Stimulated activated CD8-positive, alpha-beta memory T cell treated with anti-CD3 and anti-CD28 coated beads, Interleukin-12 subunit alpha, Interleukin-12 subunit beta, amount 100 ng/mL, for 24 hours (primary cell): ENCODE results near the gene PRDX5.
A peak's percentile ranks its signal among the peaks of the same experiment; 100 is the strongest.

Source experiments
- DNase-seq: peaks from one replicate; pipeline ENCODE4 v3.0.0-alpha.2; 2020; ENCODE audit errors: extremely low read depth

Gene PRDX5

DNA sequence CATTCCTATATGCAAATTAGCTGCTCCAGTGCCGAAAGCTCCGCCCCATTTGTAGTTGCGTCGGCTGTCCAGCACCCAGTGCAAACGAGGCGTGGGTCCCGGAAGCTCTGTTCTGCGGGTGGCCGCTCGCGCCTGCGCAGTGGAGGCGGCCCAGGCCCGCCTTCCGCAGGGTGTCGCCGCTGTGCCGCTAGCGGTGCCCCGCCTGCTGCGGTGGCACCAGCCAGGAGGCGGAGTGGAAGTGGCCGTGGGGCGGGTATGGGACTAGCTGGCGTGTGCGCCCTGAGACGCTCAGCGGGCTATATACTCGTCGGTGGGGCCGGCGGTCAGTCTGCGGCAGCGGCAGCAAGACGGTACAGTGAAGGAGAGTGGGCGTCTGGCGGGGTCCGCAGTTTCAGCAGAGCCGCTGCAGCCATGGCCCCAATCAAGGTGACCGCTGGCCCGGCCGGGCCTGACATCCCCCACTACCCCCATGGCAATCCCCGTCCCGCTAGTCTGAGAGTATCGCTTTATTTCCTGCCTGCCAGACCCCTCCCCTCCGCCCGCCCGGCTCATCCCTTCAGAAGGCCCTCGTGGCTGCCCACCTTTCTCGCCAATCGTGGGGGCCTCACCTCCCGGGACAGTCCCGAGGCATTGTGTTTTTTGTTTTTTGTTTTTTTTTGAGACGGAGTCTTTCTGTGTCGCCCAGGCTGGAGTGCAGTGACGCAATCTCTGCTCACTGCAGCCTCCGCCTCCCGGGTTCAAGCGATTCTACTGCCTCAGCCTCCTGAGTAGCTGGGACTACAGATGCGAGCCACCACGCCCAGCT, at the start of gene PRDX5:
Gene PRDX5 (plus strand): TSS at position 161 of the 805 bp plus-strand sequence. CDS start 95 bp downstream, at position 256.
- peak; percentile 82 for DNase-seq

DNA sequence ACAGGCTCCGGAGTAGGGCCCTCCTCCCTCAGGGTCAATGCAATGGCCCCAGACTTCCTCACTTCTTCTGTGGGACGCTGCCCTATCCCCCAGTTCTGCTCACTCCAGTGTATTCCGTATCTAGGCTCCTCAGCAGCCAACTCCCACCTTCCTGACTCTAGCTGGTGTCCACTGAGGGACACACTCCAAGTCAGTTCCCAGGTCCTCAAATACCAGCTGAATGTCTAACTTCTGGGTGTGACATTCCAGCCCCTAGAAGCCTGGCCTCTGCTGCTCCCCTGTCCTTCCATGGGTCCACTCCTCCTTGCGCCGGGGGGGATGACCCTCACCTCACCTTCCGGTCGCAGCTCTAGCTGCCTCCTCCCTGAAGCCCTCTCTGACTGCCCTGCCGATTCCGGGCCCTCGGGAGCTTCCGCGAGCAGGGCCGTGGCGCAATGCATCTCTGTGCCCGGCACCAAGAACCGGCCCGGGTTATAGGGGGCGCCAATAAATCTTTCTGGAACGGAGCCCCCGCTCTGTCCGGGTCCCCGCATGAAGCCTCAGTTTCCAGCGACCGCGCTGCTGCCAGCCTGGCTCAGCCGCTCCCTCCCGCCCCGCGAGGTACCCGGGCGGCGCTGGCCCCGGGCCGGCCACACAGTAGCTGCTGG, 48.9 kb upstream of the PRDX5 start:
- DNase-seq, result no peak

DNA sequence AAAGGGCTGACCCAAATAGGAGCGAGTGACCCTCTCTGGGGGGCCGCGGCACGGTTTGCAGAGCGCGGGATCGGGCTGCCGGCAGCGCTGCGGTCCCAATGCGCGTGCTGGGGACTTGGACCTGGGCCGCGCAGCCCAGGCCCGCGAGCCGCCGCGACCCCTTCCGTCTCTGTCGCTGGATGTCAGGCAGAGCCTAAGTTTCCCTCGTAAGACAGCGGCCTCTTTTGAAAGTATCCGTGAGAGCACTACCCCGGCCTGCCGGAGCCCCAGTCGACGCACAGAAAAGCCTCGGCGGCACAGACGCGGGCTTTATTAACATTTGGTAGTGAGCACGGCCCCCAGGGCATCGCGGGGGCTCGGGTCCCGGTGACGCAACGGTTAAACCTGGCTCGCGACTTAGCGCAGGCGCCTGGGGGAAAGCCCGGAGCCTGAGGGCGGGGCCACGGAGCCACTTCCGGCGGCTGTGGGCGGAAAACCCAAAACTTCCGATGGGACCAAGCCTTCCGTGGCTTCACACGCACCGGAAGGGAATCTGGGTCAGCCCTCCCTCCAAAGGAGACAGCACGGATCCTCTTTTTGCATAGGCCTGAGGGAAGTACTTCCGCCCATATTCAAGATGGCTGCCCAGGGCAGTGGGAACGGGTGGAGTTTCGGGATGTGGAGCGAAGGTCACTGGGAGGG, 48.2 kb upstream of the PRDX5 start:
- DNase-seq, result peak; percentile 92

DNA sequence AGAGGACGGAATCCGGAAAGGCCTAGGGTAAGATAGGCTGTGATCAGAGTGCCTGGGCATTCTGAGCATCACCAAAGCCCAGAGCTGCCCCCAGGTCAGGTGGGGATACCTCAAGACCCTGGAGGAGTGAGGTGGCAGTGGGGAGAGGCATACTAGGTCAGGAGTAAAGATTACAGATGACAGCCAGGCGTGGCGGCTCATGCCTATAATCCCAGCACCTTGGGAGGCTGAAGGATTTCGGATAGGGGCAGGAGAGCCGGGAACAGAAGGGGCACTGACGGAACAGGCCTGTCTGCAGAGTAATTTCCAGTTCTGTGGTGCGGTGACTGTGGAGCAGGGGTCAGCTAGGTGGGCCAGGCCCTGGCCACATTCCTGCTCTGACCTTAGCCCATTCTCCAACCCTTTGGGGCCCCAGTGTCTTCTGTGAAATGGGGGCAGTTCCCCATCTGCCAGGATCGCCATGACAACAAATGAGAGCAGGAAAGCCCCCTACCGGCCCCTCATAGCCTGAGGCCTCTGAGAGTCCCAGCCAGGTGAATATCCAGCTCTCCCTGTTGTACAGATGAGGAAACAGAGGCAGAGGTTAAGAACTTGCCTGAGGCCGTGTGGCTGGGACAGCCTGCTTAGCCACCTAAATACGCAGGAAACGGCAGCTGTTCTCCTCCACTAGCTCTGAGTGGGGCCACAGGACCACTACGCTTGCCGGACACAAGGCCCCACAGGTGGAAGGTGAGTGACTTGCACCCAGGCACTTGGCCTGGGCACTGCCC, 42.7 kb upstream of the PRDX5 start:
- DNase-seq, result no peak

DNA sequence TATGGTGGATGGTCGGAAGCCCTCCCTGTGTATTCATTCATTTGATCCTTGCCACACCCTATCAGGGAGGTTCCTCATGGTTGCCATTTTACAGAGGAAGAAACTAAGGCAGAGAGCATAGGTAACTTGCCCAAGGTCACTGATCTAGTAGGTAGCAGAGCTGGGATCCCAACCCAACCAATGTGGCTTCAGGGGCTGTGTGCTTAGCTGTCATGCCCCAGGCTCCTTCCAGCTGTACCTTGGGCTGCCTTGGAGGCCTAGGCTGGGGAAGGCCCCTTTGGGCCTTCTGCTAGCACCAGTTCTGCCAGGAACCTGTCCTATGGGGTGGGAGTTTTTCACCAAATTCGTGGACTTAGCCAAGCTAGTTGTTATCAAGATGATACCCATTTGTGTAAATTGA, 42.1 kb upstream of the PRDX5 start:
- DNase-seq, result no peak

DNA sequence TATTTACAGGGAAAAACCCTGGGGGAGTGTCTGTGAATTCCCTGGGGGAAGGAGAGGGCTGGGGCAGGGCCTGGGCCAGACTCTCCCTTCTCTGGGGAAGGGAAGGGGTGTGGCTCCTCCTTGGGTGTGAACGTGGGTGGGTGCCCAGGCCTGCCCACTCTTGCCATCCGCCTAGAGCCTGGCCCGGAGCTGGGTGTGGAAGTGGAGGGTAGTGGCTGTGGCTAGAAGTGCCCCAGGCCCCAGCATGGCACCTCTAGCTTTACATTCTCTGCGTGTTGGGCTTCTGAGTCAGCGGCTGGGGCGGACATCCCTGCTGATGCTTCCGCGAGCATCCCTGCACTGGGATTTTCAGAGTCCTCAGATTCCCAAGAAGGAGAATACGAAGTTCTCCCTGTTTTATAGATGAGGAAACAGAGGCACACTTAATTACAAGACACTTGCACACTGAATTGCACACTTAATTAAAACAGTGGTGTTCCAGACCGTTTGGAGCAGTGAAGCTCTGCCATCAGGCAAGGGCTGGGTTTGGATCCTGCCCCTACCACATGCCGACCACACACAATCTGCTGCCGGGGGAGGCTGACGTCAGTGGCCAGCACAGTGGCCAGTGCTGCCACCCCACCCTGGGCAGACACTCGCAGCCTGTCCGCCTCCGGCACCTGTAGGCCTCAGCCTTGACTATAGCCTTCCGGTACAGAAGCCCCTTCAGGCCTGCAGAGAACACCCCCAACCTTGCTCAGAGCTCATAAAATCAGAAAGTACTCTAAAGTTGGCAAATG, 41.1 kb upstream of the PRDX5 start:
- no peak for DNase-seq

- no peak for DNase-seq
Observed at GRCh38 chr11:64278576-64279190, 39.2 kb upstream of the PRDX5 start.

DNA sequence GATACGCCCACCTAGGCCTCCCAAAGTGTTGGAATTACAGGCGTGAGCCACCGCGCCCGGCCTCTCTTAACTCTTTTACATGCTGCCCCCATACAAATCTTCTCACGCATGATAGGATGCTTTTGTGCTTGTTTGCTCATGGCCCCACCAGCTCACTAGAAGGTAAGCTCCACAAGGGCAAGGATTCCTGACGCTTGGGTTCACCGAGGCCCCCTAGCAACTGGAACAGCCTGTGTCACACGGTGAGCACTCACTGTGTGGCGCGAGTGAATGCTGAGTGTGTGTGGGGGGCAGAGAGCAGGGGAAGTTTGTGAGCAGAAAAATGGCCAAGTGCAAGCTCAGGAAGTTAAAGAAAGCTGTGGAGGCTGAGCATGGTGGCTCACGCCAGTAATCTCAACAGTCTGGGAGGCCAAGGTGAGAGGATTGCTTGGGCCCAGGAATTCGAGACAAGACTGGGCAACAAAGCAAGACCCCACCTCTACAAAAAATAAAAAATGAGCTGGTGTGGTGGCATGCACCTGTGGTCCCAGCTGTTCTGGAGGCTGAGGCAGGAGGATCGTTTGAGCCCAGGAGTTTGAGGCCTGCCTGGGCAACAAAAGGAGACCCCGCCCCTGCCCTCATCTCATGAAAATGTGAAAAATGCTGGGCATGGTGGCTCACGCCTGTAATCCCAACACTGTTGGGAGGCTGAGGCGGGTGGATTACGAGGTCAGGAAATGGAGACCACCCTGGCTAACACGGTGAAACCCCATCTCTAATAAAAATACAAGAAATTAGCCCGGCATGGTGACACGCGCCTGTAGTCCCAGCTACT, 35.8 kb upstream of the PRDX5 start:
- DNase-seq, result no peak

DNA sequence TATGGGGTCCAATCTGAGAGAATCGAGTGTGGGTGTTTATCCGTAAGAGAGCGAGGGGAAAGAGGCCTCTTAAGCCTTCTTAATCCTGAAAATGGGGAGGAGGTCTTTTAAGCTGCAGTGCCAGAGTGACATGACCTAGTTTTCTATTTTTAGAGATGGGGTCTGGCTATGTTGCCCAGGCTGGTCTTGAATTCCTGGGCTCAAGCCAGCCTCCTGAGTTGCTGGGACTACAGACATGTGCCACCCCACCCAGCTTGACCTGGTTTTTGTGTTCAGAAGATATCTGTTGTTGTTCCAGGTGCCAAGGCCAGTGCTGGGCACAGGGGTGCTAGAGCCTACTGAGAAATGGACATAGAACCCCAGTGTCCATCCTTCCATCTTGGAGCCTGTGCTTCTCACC, 34.8 kb upstream of the PRDX5 start:
- DNase-seq, result no peak

DNA sequence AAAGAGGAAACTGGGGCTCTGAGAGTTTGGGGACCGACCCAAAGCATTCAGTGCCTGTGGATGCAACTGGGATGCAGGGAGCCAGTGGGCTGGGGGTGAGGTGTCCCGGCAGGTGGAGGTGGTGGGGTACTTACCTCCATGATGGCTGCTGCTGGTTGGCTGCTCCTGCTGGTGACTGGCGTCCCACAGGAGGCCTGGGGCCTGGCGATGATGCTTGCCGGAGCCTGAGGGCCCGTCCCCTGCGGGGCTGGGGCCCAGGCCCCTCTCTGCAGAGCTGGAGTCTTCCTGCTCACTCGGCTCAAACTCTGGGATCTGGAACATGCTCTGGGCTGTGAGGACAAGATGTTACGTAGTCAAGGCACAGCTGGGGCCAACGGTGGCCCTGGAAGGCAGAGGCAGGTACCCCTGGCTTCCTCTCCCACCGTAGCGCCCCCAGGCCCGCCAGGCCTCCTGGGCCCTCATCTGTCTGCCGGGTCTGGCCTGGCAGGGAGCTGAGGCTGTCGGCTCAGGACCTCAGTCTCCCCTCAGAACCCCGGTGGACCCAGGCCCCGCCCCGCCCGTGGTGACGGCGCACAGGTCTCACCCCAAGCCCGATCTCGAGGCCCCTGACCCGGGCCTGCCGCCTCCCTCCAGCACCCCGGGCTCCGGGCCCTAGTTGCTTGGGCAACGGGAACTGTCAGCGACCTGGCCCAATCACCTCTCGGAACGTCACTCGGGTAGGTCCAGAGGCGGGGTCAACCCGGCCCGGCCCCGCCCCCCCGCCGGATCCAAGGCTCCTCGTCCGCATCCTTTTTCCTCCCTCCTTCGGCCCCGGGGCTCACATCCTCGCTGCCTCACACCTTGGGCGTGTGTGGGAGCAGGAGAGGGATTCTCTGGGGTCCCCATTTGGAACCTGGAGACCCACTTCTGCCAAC, 33.6 kb upstream of the PRDX5 start, which contains the start of gene BAD:
Gene BAD (minus strand): TSS at position 618 of the 914 bp plus-strand sequence. CDS start 297 bp downstream, at position 321.
- peak; percentile 78 for DNase-seq

DNA sequence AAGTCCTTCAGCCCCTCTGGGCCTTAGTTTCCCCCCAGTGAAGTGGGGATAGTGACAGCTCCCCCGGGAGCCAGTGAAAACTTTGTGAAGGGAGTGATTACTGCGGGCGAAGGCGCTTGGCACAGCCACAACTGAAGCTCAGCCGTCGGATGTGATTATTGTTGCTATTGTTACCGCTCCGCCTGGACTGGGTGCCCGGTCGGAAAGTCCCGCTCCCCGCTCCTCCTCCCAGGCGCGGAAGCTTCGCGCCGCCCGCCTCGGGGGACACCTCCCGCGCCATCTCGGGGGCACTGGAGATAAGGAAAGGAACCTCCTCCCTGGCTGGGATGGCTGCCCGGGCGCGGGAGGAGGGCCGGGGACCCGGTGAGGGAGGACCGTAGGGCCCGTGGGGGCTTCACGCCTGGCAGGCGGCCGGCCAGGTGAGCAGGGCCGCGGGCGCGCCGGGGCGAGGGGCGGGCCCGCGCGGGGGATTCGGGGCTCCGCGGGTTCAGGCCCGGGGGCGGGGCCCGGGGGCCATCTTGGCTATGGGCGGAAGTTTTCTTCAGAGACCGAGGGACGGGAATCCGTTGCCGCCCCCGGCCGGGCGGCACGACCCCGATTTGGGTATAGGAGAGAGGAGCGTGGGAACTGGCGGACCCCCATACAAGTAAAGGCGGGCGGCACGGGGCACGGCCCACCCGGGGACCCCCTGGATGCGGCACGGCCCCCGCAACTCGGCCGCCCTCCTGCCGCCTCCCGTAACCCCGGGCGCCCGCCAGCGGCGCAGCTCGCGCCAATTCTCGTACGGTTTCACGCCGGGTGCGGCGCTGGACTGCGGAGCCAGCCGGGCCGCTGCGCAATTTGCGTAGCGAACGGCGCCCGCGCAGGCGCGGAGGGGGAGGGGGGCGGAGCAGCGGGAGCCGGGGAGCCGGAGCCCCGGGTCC, 32.7 kb upstream of the PRDX5 start, which contains the start of gene GPR137:
Gene GPR137 (plus strand): TSS at position 887 of the 923 bp plus-strand sequence. CDS start 677 bp downstream, outside the sequence.
- DNase-seq, result no peak

DNA sequence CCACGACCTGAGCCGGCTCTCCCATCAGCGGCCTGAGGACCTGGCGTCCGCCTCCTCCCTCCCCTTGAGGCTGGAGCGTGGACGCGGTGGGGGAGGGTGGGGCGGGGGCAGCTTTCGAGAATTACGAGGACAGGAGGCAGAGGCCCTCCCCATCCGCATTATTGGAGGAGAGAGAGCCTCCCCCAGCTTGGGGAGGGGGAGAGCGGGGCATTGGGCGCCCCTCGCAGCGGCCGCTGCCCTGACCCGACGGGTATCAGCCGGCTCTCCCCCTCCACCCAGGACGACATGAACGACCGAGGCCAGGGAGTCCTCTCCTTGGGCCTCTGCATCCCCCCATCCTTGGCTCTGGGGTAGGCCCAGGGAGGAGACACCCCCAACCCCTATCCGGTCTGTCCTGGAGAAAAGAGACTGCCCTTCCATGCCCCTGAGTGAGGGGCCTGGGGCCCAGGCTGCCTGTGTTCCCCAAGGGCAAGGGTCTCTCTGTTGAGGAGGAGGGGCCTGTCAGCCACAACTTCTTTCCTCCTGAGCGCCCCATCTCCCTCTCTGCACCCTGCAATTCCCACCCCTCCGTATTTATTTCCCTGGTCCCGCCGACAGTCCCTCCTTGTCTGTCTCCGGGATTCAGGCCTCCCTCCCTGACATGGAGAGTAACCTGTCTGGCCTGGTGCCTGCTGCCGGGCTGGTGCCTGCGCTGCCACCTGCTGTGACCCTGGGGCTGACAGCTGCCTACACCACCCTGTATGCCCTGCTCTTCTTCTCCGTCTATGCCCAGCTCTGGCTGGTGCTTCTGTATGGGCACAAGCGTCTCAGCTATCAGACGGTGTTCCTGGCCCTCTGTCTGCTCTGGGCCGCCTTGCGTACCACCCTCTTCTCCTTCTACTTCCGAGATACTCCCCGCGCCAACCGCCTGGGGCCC, 31.8 kb upstream of the PRDX5 start:
- no peak for DNase-seq

- DNase-seq, result no peak
Observed at GRCh38 chr11:64286801-64287159, 31.1 kb upstream of the PRDX5 start.

DNA sequence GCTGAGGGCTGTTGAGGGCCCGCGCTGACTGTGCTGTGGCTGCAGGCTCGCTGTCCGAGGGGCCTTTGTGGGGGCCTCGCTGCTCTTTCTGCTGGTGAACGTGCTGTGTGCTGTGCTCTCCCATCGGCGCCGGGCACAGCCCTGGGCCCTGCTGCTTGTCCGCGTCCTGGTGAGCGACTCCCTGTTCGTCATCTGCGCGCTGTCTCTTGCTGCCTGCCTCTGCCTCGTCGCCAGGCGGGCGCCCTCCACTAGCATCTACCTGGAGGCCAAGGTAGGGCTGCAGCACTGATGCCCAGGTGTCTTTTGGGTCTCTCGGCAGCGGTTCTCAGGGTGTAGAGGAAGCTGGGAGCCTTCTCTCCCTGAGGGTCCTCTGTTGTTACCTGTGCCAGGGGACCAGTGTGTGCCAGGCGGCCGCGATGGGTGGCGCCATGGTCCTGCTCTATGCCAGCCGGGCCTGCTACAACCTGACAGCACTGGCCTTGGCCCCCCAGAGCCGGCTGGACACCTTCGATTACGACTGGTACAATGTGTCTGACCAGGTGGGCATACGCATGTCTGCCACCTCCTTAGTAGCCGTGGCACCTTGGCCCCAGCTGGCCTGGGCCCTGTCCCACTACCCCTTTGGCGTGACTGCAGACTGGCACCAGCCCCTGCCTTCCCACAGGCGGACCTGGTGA, 30.1 kb upstream of the PRDX5 start:
- no peak for DNase-seq

DNA sequence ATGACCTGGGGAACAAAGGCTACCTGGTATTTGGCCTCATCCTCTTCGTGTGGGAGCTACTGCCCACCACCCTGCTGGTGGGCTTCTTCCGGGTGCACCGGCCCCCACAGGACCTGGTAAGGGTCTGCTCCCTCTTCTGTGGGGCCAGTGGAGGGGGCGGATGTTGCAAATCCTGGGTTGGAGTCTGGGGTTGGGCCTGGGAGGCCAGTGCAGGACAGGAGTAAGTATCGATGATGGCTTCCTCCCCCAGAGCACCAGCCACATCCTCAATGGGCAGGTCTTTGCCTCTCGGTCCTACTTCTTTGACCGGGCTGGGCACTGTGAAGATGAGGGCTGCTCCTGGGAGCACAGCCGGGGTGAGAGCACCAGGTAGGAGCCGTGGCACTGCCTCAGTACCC, 29.6 kb upstream of the PRDX5 start:
- no peak for DNase-seq
